Cardiac muscle cell (in vitro differentiated cells and primary cell): ENCODE measurements around the gene CLPTM1L. TPM values are rescaled to one million over a fixed set of nuclear protein-coding genes. Genes with fewer than 3 reads are reported as not detected.

Experiments used
- DNase-seq, 2 donors: peaks; one replicate each; pipeline versions ENCODE4 v3.0.0 to v3.0.0-alpha.2; 2010 to 2017; ENCODE audit warnings: low read depth in 1 of 2, low spot score in 1 of 2
- H3K27ac ChIP-seq: fragments of 200-600 bp; sonication (generic); 2 replicates; pipeline ENCODE4 v1.5.1; 2016
- H3K27me3 ChIP-seq: fragments of 200-600 bp; sonication (generic); 2 replicates; pipeline ENCODE4 v1.6.0; 2016; ENCODE audit warnings: control low read depth
- H3K36me3 ChIP-seq: fragments of 200-600 bp; sonication (generic); 2 replicates; pipeline ENCODE4 v1.5.1; 2016; ENCODE audit warnings: control low read depth
- H3K4me1 ChIP-seq: fragments of 200-600 bp; sonication (generic); 2 replicates; pipeline ENCODE4 v1.8.1; 2017; ENCODE audit warnings: low read depth, mild to moderate bottlenecking, mixed run types
- H3K4me3 ChIP-seq: fragments of 200-600 bp; sonication (generic); 2 replicates; pipeline ENCODE4 v1.5.1; 2016; ENCODE audit warnings: mild to moderate bottlenecking
- H3K9me3 ChIP-seq: fragments of 200-600 bp; sonication (generic); 2 replicates; pipeline ENCODE4 v1.5.1; 2017; ENCODE audit warnings: low read depth, mild to moderate bottlenecking, control low read depth
- CTCF ChIP-seq: IDR thresholded peaks from 2 replicates; pipeline ENCODE4 v1.5.1; 2012; ENCODE audit warnings: low read depth, mild to moderate bottlenecking, low read length
- polyA plus RNA-seq: library from polyadenylated mRNA; unstranded; fragments of >200 nt; fragmentation: Nextera tagmentation; extraction: Ambion mirVana; gene quantifications from 2 replicates; pipeline ENCODE4 v1.2.1, GENCODE V29; 2016
- total RNA-seq: library from RNA; depleted of rRNA; stranded (reverse); fragments of >200 nt; gene quantifications from 2 replicates; pipeline ENCODE4 v1.2.3, GENCODE V29; 2016

The CLPTM1L gene
- total and polyA plus RNA-seq, 2 experiments from 2014 or later, result 78.4 to 154 TPM

- Histone ChIP-seq H3K36me3 (peaks cover 31% of the 10 kb centered on the region), H3K27ac (no peak overlapping the region), H3K27me3 (no peaks in the 10 kb centered on the region), H3K4me3 (no peak overlapping the region), H3K9me3 (no peaks in the 10 kb centered on the region), H3K4me1 (no peaks in the 10 kb centered on the region)
- no peak for DNase-seq
- no peak for TF ChIP-seq CTCF
These were observed 25.3 kb downstream of the CLPTM1L start for GRCh38 chr5:1319436-1320256.

- Histone ChIP-seq H3K27me3 (no peaks in the 10 kb centered on the region), H3K4me1 (no peaks in the 10 kb centered on the region), H3K27ac (no peak overlapping the region), H3K4me3 (no peak overlapping the region), H3K9me3 (no peaks in the 10 kb centered on the region), H3K36me3 (peaks cover 29% of the 10 kb centered on the region)
- DNase-seq, result no peak
- TF ChIP-seq CTCF, result no peak
These were observed 26.1 kb downstream of the CLPTM1L start for GRCh38 chr5:1318659-1319251.

GRCh38 chr5:1317921-1318565 is 26.9 kb downstream of the CLPTM1L start:
- no peaks in the 10 kb centered on the region for H3K4me1 ChIP-seq
- no peak for DNase-seq

GRCh38 chr5:1316588-1317340 is 28.1 kb downstream of the CLPTM1L start:
- no peak overlapping the region for H3K4me3 ChIP-seq
- H3K27me3 ChIP-seq, result no peaks in the 10 kb centered on the region
- no peaks in the 10 kb centered on the region for H3K4me1 ChIP-seq
- peaks cover 26% of the 10 kb centered on the region for H3K36me3 ChIP-seq
- no peak for DNase-seq
- TF ChIP-seq CTCF, result no peak
- no peak overlapping the region for H3K27ac ChIP-seq
- H3K9me3 ChIP-seq, result no peaks in the 10 kb centered on the region

More at GRCh38 chr5:1317921-1318565, 26.9 kb downstream of the CLPTM1L start:
- H3K9me3 ChIP-seq, result no peaks in the 10 kb centered on the region
- H3K27me3 ChIP-seq, result no peaks in the 10 kb centered on the region
- TF ChIP-seq CTCF, result no peak
- no peak overlapping the region for H3K27ac ChIP-seq
- peaks cover 29% of the 10 kb centered on the region for H3K36me3 ChIP-seq
- no peak overlapping the region for H3K4me3 ChIP-seq
